ENCODE data around the gene C4orf50.

C4orf50 gene

GRCh38 chr4:5851637-5852301, 166.5 kb downstream of the C4orf50 start:
- DNase-seq: no peak
